GM23248 (cell line): ENCODE results near the gene ENOX2.

Experiments
- EZH2 ChIP-seq: fragments of 200-600 bp; sonication (generic); IDR thresholded peaks from 2 replicates; pipeline ENCODE4 v1.6.1; 2018; ENCODE audit warnings: antibody characterized with exemption, mild to moderate bottlenecking; ENCODE audit not compliant: insufficient read depth, poor library complexity, severe bottlenecking
- EZH2phosphoT487 ChIP-seq: fragments of 200-600 bp; sonication (generic); IDR thresholded peaks from 2 replicates; pipeline ENCODE4 v1.6.1; 2018; ENCODE audit warnings: antibody characterized with exemption, moderate library complexity, mild to moderate bottlenecking, low read depth; ENCODE audit not compliant: insufficient read depth

DNA sequence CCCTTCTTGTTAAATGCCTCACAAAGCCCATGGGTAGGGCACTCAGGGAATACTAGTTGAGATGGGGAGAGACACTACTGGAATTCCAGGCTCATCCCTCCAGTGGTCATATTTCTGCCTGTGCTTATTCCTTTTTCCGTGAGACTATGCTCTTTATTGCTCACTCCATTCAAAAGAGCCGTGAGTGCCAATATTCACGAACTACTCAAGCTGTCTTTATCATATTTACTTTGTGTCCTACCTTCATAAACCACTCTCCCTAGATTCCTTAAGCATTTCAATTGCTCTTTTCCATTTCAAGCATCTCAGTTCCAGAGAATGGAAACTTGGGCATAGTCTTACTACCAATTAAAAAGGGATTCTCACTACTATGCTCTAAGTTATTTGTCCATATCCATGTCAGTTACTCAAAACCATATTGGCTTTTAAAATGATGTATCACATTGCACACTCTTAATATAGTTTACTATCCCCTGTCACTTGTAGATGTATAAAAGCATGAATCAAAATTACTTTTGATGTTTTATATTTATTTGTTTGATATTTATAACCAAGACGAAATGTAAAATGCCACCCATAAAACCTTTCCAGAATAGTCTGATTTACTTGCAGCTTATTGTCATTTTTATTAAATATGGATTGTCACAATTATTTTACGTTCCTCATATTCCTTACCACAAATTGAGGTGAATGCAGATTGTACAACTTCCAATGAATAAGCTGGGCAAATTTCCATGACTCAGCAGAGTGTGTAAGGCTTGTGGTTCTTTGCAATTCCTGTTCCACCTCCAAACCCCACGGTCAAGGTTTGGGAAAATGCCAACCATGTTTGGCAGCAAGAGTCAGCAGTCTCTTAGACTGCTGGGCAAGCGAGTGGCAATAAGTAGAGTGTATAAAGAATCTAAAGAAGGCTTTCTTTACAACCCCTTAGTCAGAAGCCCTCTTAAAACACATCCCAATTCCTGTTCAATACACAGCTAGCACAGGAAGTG, 24.4 kb downstream of the ENOX2 start:
- TF ChIP-seq EZH2 (no peak), EZH2phosphoT487 (no peak)
